ENCODE data around the gene KCNAB1. TPM values are rescaled to one million over a fixed set of nuclear protein-coding genes. Genes with fewer than 3 reads are reported as not detected.

Gene KCNAB1
- total and polyA plus RNA-seq, 2 donors (not counting 3 experiments of a cell fraction or from before 2014, with no cell fraction given) = 0.21 TPM; not detected in 1

GRCh38 chr3:156285626-156286025 lies 165.2 kb downstream of the KCNAB1 start:
- no peaks in the 10 kb centered on the region for H3K9me1 ChIP-seq (replicated peaks; ENCODE audit: control insufficient read depth, extremely low read depth, insufficient read depth, low read length)
- TF ChIP-seq MYC (IDR thresholded peaks at IDR 0.05; ENCODE audit: low read depth, low read length) = no peak
- TF ChIP-seq CTCF (IDR thresholded peaks at IDR 0.05; ENCODE audit: extremely low read depth in 1 of 2, insufficient read depth in 1 of 2, low read depth in 1 of 2, low read length in 2 of 2) = no peak
- TF ChIP-seq JUN (IDR thresholded peaks at IDR 0.05; ENCODE audit: borderline replicate concordance, insufficient read depth, insufficient read length, low read depth) = no peak
- TF ChIP-seq POLR2AphosphoS5 (IDR thresholded peaks at IDR 0.05; ENCODE audit: insufficient read depth, low read depth, low read length) = no peak
- no peak for TF ChIP-seq FOS (IDR thresholded peaks at IDR 0.05; ENCODE audit: borderline replicate concordance, insufficient read depth, low read length)
- no peak overlapping the region for H3K9ac ChIP-seq (replicated peaks; ENCODE audit: extremely low read depth, insufficient read depth, low read length)
- peaks cover 0 to 1% of the 10 kb centered on the region in 2 experiments for H3K27me3 ChIP-seq (ENCODE audit: control insufficient read depth in 2 of 2, insufficient read depth in 2 of 2, low read length in 2 of 2)
- H3K4me3 ChIP-seq (replicated peaks in 1 of 3; ENCODE audit: insufficient read depth in 1 of 3, low read depth in 1 of 3, low read length in 3 of 3) = no peak overlapping the region
- H3K4me1 ChIP-seq (ENCODE audit: control insufficient read depth, extremely low read depth, insufficient read depth, low read length) = no peaks in the 10 kb centered on the region
- no peaks in the 10 kb centered on the region for H3K36me3 ChIP-seq (ENCODE audit: control insufficient read depth in 2 of 2, extremely low read depth in 1 of 2, insufficient read depth in 2 of 2, low read length in 2 of 2)
- no peak for FAIRE-seq
- no peak overlapping the region for H3K4me2 ChIP-seq (ENCODE audit: insufficient read depth, low read length)
- H3K27ac ChIP-seq (ENCODE audit: insufficient read depth, low read depth, low read length) = no peak overlapping the region
- POLR2A ChIA-PET = no interaction called here
- H3K79me2 ChIP-seq (ENCODE audit: control insufficient read depth, insufficient read depth, low read length) = no peaks in the 10 kb centered on the region
- BruUV-seq (replicated peaks) = no TSS peak
- dilution Hi-C loops (cut with MboI; ENCODE audit: extremely low pct_ligation_motif_present, low sequenced_read_pairs) (no loop called here), intact Hi-C loops (cut with micrococcal nuclease) (no loop called here)
- no peaks in the 10 kb centered on the region for H4K20me1 ChIP-seq (replicated peaks; ENCODE audit: control insufficient read depth, extremely low read depth, insufficient read depth, low read length)
- no peak for DNase-seq (ENCODE audit: low read depth, low spot score)
- no peak overlapping the region for H2AFZ ChIP-seq (ENCODE audit: low read depth, low read length)
- H3K9me3 ChIP-seq (replicated peaks; ENCODE audit: control insufficient read depth, insufficient read depth, low read length) = no peaks in the 10 kb centered on the region
- CTCF ChIA-PET = interaction anchor here (0.8 kb wide), 1 partner anchor 21 kb away, joined by 3 read pairs; no protein-coding TSS in a partner anchor

GRCh38 chr3:156290924-156291271 lies 170.5 kb downstream of the KCNAB1 start:
- BruUV-seq (replicated peaks) = no TSS peak
- Histone ChIP-seq H4K20me1 (replicated peaks; ENCODE audit: control insufficient read depth, extremely low read depth, insufficient read depth, low read length) (no peaks in the 10 kb centered on the region), H3K9ac (replicated peaks; ENCODE audit: extremely low read depth, insufficient read depth, low read length) (no peak overlapping the region), H2AFZ (ENCODE audit: low read depth, low read length) (no peak overlapping the region), H3K9me1 (replicated peaks; ENCODE audit: control insufficient read depth, extremely low read depth, insufficient read depth, low read length) (no peaks in the 10 kb centered on the region), H3K79me2 (ENCODE audit: control insufficient read depth, insufficient read depth, low read length) (no peaks in the 10 kb centered on the region), H3K4me3 (replicated peaks in 1 of 3; ENCODE audit: insufficient read depth in 1 of 3, low read depth in 1 of 3, low read length in 3 of 3) (peak overlapping the region in 1 of 3 experiments; percentile 14), H3K27ac (ENCODE audit: insufficient read depth, low read depth, low read length) (no peak overlapping the region), H3K36me3 (ENCODE audit: control insufficient read depth in 2 of 2, extremely low read depth in 1 of 2, insufficient read depth in 2 of 2, low read length in 2 of 2) (no peaks in the 10 kb centered on the region), H3K4me1 (ENCODE audit: control insufficient read depth, extremely low read depth, insufficient read depth, low read length) (peaks cover 6% of the 10 kb centered on the region), H3K9me3 (replicated peaks; ENCODE audit: control insufficient read depth, insufficient read depth, low read length) (no peaks in the 10 kb centered on the region), H3K27me3 (ENCODE audit: control insufficient read depth in 2 of 2, insufficient read depth in 2 of 2, low read length in 2 of 2) (peaks cover 8 to 16% of the 10 kb centered on the region in 2 experiments), H3K4me2 (ENCODE audit: insufficient read depth, low read length) (peak overlapping the region; percentile 73)
- TF ChIP-seq CTCF (IDR thresholded peaks at IDR 0.05; ENCODE audit: extremely low read depth in 1 of 2, insufficient read depth in 1 of 2, low read depth in 1 of 2, low read length in 2 of 2) (no peak), GATA2 (IDR thresholded peaks at IDR 0.05; ENCODE audit: insufficient read depth, insufficient read length, low read depth, low read length) (no peak), MYC (IDR thresholded peaks at IDR 0.05; ENCODE audit: low read depth, low read length) (no peak), FOS (IDR thresholded peaks at IDR 0.05; ENCODE audit: borderline replicate concordance, insufficient read depth, low read length) (no peak), MAX (IDR thresholded peaks at IDR 0.05; ENCODE audit: insufficient read depth, insufficient read length) (no peak), JUN (IDR thresholded peaks at IDR 0.05; ENCODE audit: borderline replicate concordance, insufficient read depth, insufficient read length, low read depth) (no peak), POLR2AphosphoS5 (IDR thresholded peaks at IDR 0.05; ENCODE audit: insufficient read depth, low read depth, low read length) (no peak), POLR2A (IDR thresholded peaks at IDR 0.05; ENCODE audit: low read depth, low read length) (no peak), EZH2 (IDR thresholded peaks at IDR 0.05; ENCODE audit: borderline replicate concordance, low read depth, low read length, severe bottlenecking) (no peak)
- ChIA-PET POLR2A (no interaction called here), CTCF (interaction anchor here (1.1 to 2.2 kb wide), 8 partner anchors 13 to 159 kb away, joined by 3 to 11 read pairs (median 4); no protein-coding TSS in a partner anchor)
- dilution Hi-C loops (cut with MboI; ENCODE audit: extremely low pct_ligation_motif_present, low sequenced_read_pairs) (no loop called here), intact Hi-C loops (cut with micrococcal nuclease) (loop anchor here (5.0 kb wide), 1 partner anchor 109 kb away; no protein-coding TSS in a partner anchor)
- no peak for FAIRE-seq
- no peak for DNase-seq (ENCODE audit: low read depth, low spot score)

Data from endothelial cell of umbilical vein (primary cell).